Measurements from ENCODE around the gene KCND3. TPM values are rescaled to one million over a fixed set of nuclear protein-coding genes. Genes with fewer than 3 reads are reported as not detected.

The KCND3 gene
- total and polyA plus RNA-seq, 2 experiments from 2014 or later: 0.10 to 0.18 TPM

GRCh38 chr1:111864862-111865261, 124.6 kb downstream of the KCND3 start:
- Mint-ChIP-seq H3K27ac (no peak overlapping the region), H3K4me3 (no peak overlapping the region), H3K9me3 (no peaks in the 10 kb centered on the region), H3K36me3 (ENCODE audit: low read depth) (no peaks in the 10 kb centered on the region), H3K27me3 (ENCODE audit: insufficient read depth, low read depth, poor library complexity) (no peaks in the 10 kb centered on the region), H3K4me1 (peaks cover 11% of the 10 kb centered on the region; the same call in 2 of the 3 replicates)
- no peaks in the 10 kb centered on the region for H3K36me3 ChIP-seq (ENCODE audit: insufficient read depth)
- DNase-seq (ENCODE audit: low spot score): peak; percentile 66
- H3K4me3 ChIP-seq: no peak overlapping the region
- no peaks in the 10 kb centered on the region for H4K20me1 ChIP-seq (replicated peaks; ENCODE audit: insufficient read depth)
- no peaks in the 10 kb centered on the region for H3K4me1 ChIP-seq (ENCODE audit: insufficient read depth)
- H3K9me2 ChIP-seq (ENCODE audit: insufficient read depth): no peaks in the 10 kb centered on the region
- no peaks in the 10 kb centered on the region for H3K27me3 ChIP-seq (ENCODE audit: insufficient read depth)
- H3K79me2 ChIP-seq (replicated peaks; ENCODE audit: insufficient read depth): no peaks in the 10 kb centered on the region
- peak; percentile 79 for ATAC-seq
- no peaks in the 10 kb centered on the region for H3F3A ChIP-seq (replicated peaks; ENCODE audit: low read depth)
- H3K4me2 ChIP-seq: no peak overlapping the region
- no peak overlapping the region for H2AFZ ChIP-seq
- TF ChIP-seq ZNF462 (CRISPR knock-in tag; IDR thresholded peaks at IDR 0.05) (no peak), REST (IDR thresholded peaks at IDR 0.05; ENCODE audit: unreplicated experiment) (peak; percentile 77)
- no peak overlapping the region for H3K27ac ChIP-seq (ENCODE audit: low read depth)
